H1 (cell line): ENCODE results near the gene FOXN1. TPM values are rescaled to one million over a fixed set of nuclear protein-coding genes. Genes with fewer than 3 reads are reported as not detected.

Experiments
- CTCF ChIA-PET: fragments of 300-600 bp; sonication (Branson Sonifier 250); formaldehyde crosslinking; loops from one replicate; lab custom pipeline; 2021; ENCODE audit not compliant: partially characterized antibody; lab: Charles Lee
- POLR2A ChIA-PET: fragments of 300-600 bp; sonication (Branson Sonifier 250); formaldehyde crosslinking; loops from one replicate; lab custom pipeline; 2021; ENCODE audit warnings: inconsistent platforms; ENCODE audit not compliant: partially characterized antibody; lab: Charles Lee
- DNase-seq, 2 experiments: peaks; one replicate each; pipeline versions ENCODE4 v3.0.0 to v3.0.0-alpha.2; 2010 to 2022; ENCODE audit warnings: low spot score in 2 of 2, low read depth in 1 of 2, mixed read lengths in 1 of 2
- FAIRE-seq: peaks from 2 replicates; lab custom pipeline; 2011; peaks lifted over from hg19 to GRCh38; lab: Jason Lieb, UNC
- H2AFZ ChIP-seq: 2 replicates; pipeline ENCODE4 v1.8.1; 2012; ENCODE audit warnings: low read length, inconsistent platforms
- H2AK5ac ChIP-seq: 2 replicates; pipeline ENCODE4 v1.6.1; 2013; ENCODE audit warnings: low read depth, low read length
- H2BK120ac ChIP-seq: replicated peaks from 2 replicates; pipeline ENCODE3; 2013; ENCODE audit warnings: low read depth, low read length, inconsistent platforms
- H2BK12ac ChIP-seq: 2 replicates; pipeline ENCODE4 v1.6.1; 2013; ENCODE audit warnings: low read depth, low read length
- H2BK15ac ChIP-seq: 2 replicates; pipeline ENCODE4 v1.6.1; 2013; ENCODE audit warnings: low read length
- H2BK20ac ChIP-seq: 2 replicates; pipeline ENCODE4 v1.6.1; 2013; ENCODE audit warnings: low read length
- H2BK5ac ChIP-seq: 2 replicates; pipeline ENCODE4 v1.6.1; 2013; ENCODE audit warnings: low read depth, low read length
- H3K14ac ChIP-seq: 2 replicates; pipeline ENCODE4 v1.6.1; 2013; ENCODE audit warnings: inconsistent platforms; ENCODE audit not compliant: insufficient read length
- H3K18ac ChIP-seq: 2 replicates; pipeline ENCODE4 v1.6.1; 2013; ENCODE audit warnings: low read length; ENCODE audit errors: extremely low read depth
- H3K23ac ChIP-seq: 2 replicates; pipeline ENCODE4 v1.6.1; 2013; ENCODE audit warnings: inconsistent platforms; ENCODE audit not compliant: insufficient read length
- H3K23me2 ChIP-seq: 2 replicates; pipeline ENCODE4 v1.6.1; 2013; ENCODE audit warnings: low read depth, low read length
- H3K27ac ChIP-seq: 2 replicates; pipeline ENCODE4 v1.6.1; 2011; ENCODE audit warnings: low read depth, low read length, inconsistent platforms
- H3K27me3 ChIP-seq, 4 experiments: replicated peaks in 1 of 4; 1 replicate in 1 of 4; 2 replicates in 3 of 4; pipeline versions ENCODE4 v1.6.1 to v1.8.1; 2011 to 2013; ENCODE audit warnings: low read length in 3 of 4, mild to moderate bottlenecking in 3 of 4, inconsistent platforms in 2 of 4, mixed read lengths in 2 of 4, moderate library complexity in 1 of 4; ENCODE audit not compliant: control insufficient read depth in 3 of 4, insufficient read depth in 3 of 4; ENCODE audit errors: extremely low read depth in 1 of 4
- H3K36me3 ChIP-seq, 4 experiments: 2 replicates each; pipeline versions ENCODE4 v1.6.1 to v1.8.1; 2011 to 2013; ENCODE audit warnings: mild to moderate bottlenecking in 4 of 4, low read length in 3 of 4, moderate library complexity in 2 of 4, control low read depth in 1 of 4, inconsistent platforms in 1 of 4; ENCODE audit not compliant: insufficient read depth in 4 of 4, control insufficient read depth in 2 of 4
- H3K4ac ChIP-seq: replicated peaks from 2 replicates; pipeline ENCODE3; 2013; ENCODE audit warnings: low read length, low read depth, mixed read lengths, inconsistent platforms; ENCODE audit not compliant: insufficient read length
- H3K4me1 ChIP-seq, 4 experiments: replicated peaks in 1 of 4; 1 replicate in 1 of 4; 2 replicates in 3 of 4; pipeline versions ENCODE4 v1.6.1 to v1.8.1; 2011 to 2013; ENCODE audit warnings: low read length in 3 of 4, inconsistent platforms in 2 of 4, mixed read lengths in 1 of 4; ENCODE audit not compliant: insufficient read depth in 4 of 4, control insufficient read depth in 3 of 4
- H3K4me2 ChIP-seq, 2 experiments: 2 replicates each; pipeline versions ENCODE4 v1.6.1 to v1.8.1; 2011 to 2013; ENCODE audit warnings: low read depth in 2 of 2, low read length in 2 of 2, control low read depth in 1 of 2, inconsistent platforms in 1 of 2, mild to moderate bottlenecking in 1 of 2; ENCODE audit not compliant: insufficient read depth in 1 of 2
- H3K4me3 ChIP-seq, 4 experiments: fragments of 200-600, 300-600 bp in 1 of 4; sonication (generic), shearing (Covaris generic), sonication (Bioruptor Twin) in 1 of 4; 2 replicates each; pipeline versions ENCODE4 v1.5.1 to v1.8.1; 2011 to 2016; ENCODE audit warnings: low read length in 4 of 4, low read depth in 3 of 4, control low read depth in 2 of 4, inconsistent platforms in 2 of 4, mild to moderate bottlenecking in 2 of 4, mixed read lengths in 1 of 4, moderate library complexity in 1 of 4; ENCODE audit not compliant: insufficient read depth in 2 of 4; ENCODE audit errors: extremely low read depth in 1 of 4
- H3K56ac ChIP-seq: replicated peaks from 2 replicates; pipeline ENCODE3; 2013; ENCODE audit warnings: low read depth, mild to moderate bottlenecking, mixed read lengths, low read length, inconsistent platforms; ENCODE audit not compliant: insufficient read length
- H3K79me1 ChIP-seq: 2 replicates; pipeline ENCODE4 v1.6.1; 2013; ENCODE audit warnings: low read depth, low read length, control low read depth
- H3K79me2 ChIP-seq, 2 experiments: 2 replicates each; pipeline versions ENCODE4 v1.6.1 to v1.8.1; 2012 to 2013; ENCODE audit warnings: low read length in 2 of 2, mild to moderate bottlenecking in 2 of 2, inconsistent platforms in 1 of 2; ENCODE audit not compliant: insufficient read depth in 2 of 2, control insufficient read depth in 1 of 2
- H3K9ac ChIP-seq, 4 experiments: replicated peaks in 1 of 4; 1 replicate in 1 of 4; 2 replicates in 3 of 4; pipeline versions ENCODE4 v1.6.1 to v1.8.1; 2011 to 2013; ENCODE audit warnings: low read depth in 3 of 4, low read length in 3 of 4, control low read depth in 2 of 4, mild to moderate bottlenecking in 2 of 4, moderate library complexity in 2 of 4, inconsistent platforms in 1 of 4; ENCODE audit errors: extremely low read depth in 1 of 4
- H3K9me3 ChIP-seq, 2 experiments: 2 replicates each; pipeline versions ENCODE4 v1.6.1 to v1.8.1; 2012 to 2013; ENCODE audit warnings: mild to moderate bottlenecking in 2 of 2, moderate library complexity in 2 of 2, control low read depth in 1 of 2, inconsistent platforms in 1 of 2, low read depth in 1 of 2, low read length in 1 of 2, mixed read lengths in 1 of 2; ENCODE audit not compliant: insufficient read depth in 2 of 2
- H4K20me1 ChIP-seq, 2 experiments: replicated peaks in 1 of 2; 2 replicates each; pipeline versions ENCODE3 to v1.8.1; 2011 to 2013; ENCODE audit warnings: inconsistent platforms in 2 of 2, low read length in 2 of 2, mild to moderate bottlenecking in 1 of 2; ENCODE audit not compliant: insufficient read depth in 2 of 2, control insufficient read depth in 1 of 2
- H4K5ac ChIP-seq: 2 replicates; pipeline ENCODE4 v1.6.1; 2013; ENCODE audit warnings: low read length, low read depth, mixed read lengths, inconsistent platforms; ENCODE audit not compliant: insufficient read length
- H4K8ac ChIP-seq: 2 replicates; pipeline ENCODE4 v1.8.0; 2013; ENCODE audit warnings: mild to moderate bottlenecking, moderate library complexity, low read length, inconsistent platforms; ENCODE audit not compliant: insufficient read depth; ENCODE audit errors: extremely low read depth
- H4K91ac ChIP-seq: replicated peaks from 2 replicates; pipeline ENCODE3; 2013; ENCODE audit warnings: low read length, mixed read lengths, inconsistent platforms; ENCODE audit not compliant: insufficient read length
- CBX5 ChIP-seq: fragments of 300-800, 300-1000 bp; sonication (generic); IDR thresholded peaks from 2 replicates; pipeline ENCODE4 v1.7.1; 2016; ENCODE audit warnings: antibody characterized with exemption, low read length, low read depth
- KDM1A ChIP-seq: fragments of 200-600, 300-600 bp; sonication (generic); IDR thresholded peaks from 2 replicates; pipeline ENCODE4 v1.7.1; 2016; ENCODE audit warnings: mild to moderate bottlenecking, low read length, borderline replicate concordance
- KDM4A ChIP-seq: IDR thresholded peaks from one replicate; pipeline ENCODE4 v1.7.1; 2012; ENCODE audit warnings: low read depth, mild to moderate bottlenecking, moderate library complexity, low read length, inconsistent platforms; ENCODE audit not compliant: severe bottlenecking
- RFX5 ChIP-seq: IDR thresholded peaks from 2 replicates; pipeline ENCODE4 v1.6.1; 2011; ENCODE audit warnings: low read depth, low read length, improper control_type of control experiment, borderline replicate concordance
- TCF12 ChIP-seq: IDR thresholded peaks from 2 replicates; pipeline ENCODE4 v1.6.1; 2011; ENCODE audit warnings: low read depth, mild to moderate bottlenecking, low read length
- WGBS, 2 experiments: shearing (Covaris generic) in 1 of 2; methylation state at CpG; one replicate each; pipeline versions ENCODE4 v1.1.6 to v1.1.7; 2013 to 2015; ENCODE audit warnings: low lambda C conversion rate in 2 of 2, mixed read lengths in 2 of 2, inconsistent platforms in 1 of 2, low coverage in 1 of 2, missing lambda C conversion rate in 1 of 2; ENCODE audit not compliant: insufficient replicate concordance in 2 of 2, insufficient coverage in 1 of 2, insufficient read length in 1 of 2; ENCODE audit errors: extremely low coverage in 1 of 2, missing lambda C conversion rate in 1 of 2; 5-methylcytosine and 5-hydroxymethylcytosine counted together
- polyA plus RNA-seq, 7 experiments: library from polyadenylated mRNA; depleted of rRNA in 3 of 7; stranded (reverse) in 5 of 7; unstranded in 2 of 7; fragments of >200 nt in 5 of 7; fragments of 200-250 nt in 2 of 7; gene quantifications; 1 replicate in 5 of 7; 2 replicates in 1 of 7; 4 replicates in 1 of 7; pipeline versions ENCODE4 v1.2.1 to v1.2.3, GENCODE V29; 2011 to 2013; ENCODE audit warnings: missing spikeins in 2 of 7, mixed read lengths in 2 of 7
- total RNA-seq: library from RNA; stranded (reverse); fragmentation: NEBNext Ultra II Directional; extraction: Animal tissue kit (Norgen Biotek cat#: 25700); gene quantifications from 2 replicates; pipeline ENCODE4 v1.2.1, GENCODE V29; 2021
- TF ChIP-seq, protein P1 (sequence below): IDR thresholded peaks from 2 replicates; pipeline ENCODE4 v1.6.1; 2012; ENCODE audit warnings: inconsistent platforms
- TF ChIP-seq, protein P2 (sequence below): IDR thresholded peaks from 2 replicates; pipeline ENCODE4 v1.6.1; 2012; ENCODE audit warnings: low read length, inconsistent platforms
- TF ChIP-seq, protein P3 (sequence below): IDR thresholded peaks from 2 replicates; pipeline ENCODE4 v1.6.1; 2011; ENCODE audit warnings: low read length, improper control_type of control experiment

FOXN1 gene
- total and polyA plus RNA-seq, 2 of the 8 experiments (the other 6 are each of a cell fraction or from before 2014, with no cell fraction given), result not detected

DNA sequence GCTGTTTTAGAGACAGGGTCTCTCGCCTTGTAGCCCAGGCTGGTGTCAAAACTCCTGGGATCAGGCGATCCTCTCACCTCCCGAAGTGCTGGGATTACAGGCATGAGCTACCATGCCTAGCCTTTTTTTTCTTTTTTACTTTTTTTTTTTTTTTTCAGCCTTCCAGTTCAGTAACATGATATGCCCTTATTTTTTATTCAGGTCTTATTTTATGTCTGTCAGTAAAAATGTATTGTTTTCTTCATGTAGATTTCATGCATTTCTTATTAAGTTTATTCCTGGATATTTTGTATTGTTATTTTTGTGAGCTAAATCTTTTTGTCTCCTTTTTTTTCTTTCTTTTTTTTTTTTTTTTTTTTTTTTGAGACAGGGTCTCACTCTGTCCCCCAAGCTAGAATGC lies 2.7 kb upstream of the FOXN1 start:
- H3K79me1 ChIP-seq, result no peaks in the 10 kb centered on the region
- no peak for DNase-seq
- no peak overlapping the region for H2BK20ac ChIP-seq
- H2BK15ac ChIP-seq, result no peak overlapping the region
- no peak overlapping the region for H3K56ac ChIP-seq
- no peaks in the 10 kb centered on the region for H4K20me1 ChIP-seq
- peaks cover 0 to 33% (median 12%) of the 10 kb centered on the region in 4 experiments; a peak in 6 of 7 replicates for H3K4me1 ChIP-seq
- no peaks in the 10 kb centered on the region for H3K9me3 ChIP-seq
- CTCF ChIA-PET, result interaction anchor here (1.1 to 21.4 kb wide), 8 partner anchors 9 to 122 kb away, joined by 3 to 547 read pairs (median 4); partner anchors contain the start of gene UNC119
- no peak overlapping the region for H2BK12ac ChIP-seq
- H2AK5ac ChIP-seq, result no peak overlapping the region
- no peak overlapping the region for H2AFZ ChIP-seq
- 81% methylated on average over 3 of the region's 3 CpGs; no CpG with 5 or more reads in 1 of the 2 experiments for WGBS, 2 experiments
- no peaks in the 10 kb centered on the region for H3K79me2 ChIP-seq
- POLR2A ChIA-PET, result interaction anchor here (0.8 to 1.2 kb wide), 3 partner anchors 11 to 44 kb away, joined by 3 to 5 read pairs (median 3); no protein-coding TSS in a partner anchor
- no peak overlapping the region for H3K9ac ChIP-seq
- H3K18ac ChIP-seq, result no peak overlapping the region
- peaks cover 0 to 5% (median 2%) of the 10 kb centered on the region in 4 experiments; a peak in 4 of 7 replicates for H3K27me3 ChIP-seq
- no peak overlapping the region for H3K14ac ChIP-seq
- H3K36me3 ChIP-seq, result no peaks in the 10 kb centered on the region
- H3K4me2 ChIP-seq, result no peak overlapping the region
- no peak overlapping the region for H3K4me3 ChIP-seq
- no peaks in the 10 kb centered on the region for H3K23me2 ChIP-seq
- H4K91ac ChIP-seq, result no peak overlapping the region
- H3K4ac ChIP-seq, result no peak overlapping the region
- H2BK120ac ChIP-seq, result no peak overlapping the region
- no peak for FAIRE-seq
- no peak overlapping the region for H3K27ac ChIP-seq
- no peak overlapping the region for H4K8ac ChIP-seq
- H4K5ac ChIP-seq, result no peak overlapping the region
- no peak overlapping the region for H2BK5ac ChIP-seq
- no peak overlapping the region for H3K23ac ChIP-seq
- TF ChIP-seq KDM1A, result no peak
- TF ChIP-seq, protein P1, sequence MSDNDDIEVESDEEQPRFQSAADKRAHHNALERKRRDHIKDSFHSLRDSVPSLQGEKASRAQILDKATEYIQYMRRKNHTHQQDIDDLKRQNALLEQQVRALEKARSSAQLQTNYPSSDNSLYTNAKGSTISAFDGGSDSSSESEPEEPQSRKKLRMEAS, result no peak
- no peak for TF ChIP-seq RFX5
- TF ChIP-seq, protein P2, sequence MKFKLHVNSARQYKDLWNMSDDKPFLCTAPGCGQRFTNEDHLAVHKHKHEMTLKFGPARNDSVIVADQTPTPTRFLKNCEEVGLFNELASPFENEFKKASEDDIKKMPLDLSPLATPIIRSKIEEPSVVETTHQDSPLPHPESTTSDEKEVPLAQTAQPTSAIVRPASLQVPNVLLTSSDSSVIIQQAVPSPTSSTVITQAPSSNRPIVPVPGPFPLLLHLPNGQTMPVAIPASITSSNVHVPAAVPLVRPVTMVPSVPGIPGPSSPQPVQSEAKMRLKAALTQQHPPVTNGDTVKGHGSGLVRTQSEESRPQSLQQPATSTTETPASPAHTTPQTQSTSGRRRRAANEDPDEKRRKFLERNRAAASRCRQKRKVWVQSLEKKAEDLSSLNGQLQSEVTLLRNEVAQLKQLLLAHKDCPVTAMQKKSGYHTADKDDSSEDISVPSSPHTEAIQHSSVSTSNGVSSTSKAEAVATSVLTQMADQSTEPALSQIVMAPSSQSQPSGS, result no peak
- no peak for TF ChIP-seq KDM4A
- TF ChIP-seq, protein P3, sequence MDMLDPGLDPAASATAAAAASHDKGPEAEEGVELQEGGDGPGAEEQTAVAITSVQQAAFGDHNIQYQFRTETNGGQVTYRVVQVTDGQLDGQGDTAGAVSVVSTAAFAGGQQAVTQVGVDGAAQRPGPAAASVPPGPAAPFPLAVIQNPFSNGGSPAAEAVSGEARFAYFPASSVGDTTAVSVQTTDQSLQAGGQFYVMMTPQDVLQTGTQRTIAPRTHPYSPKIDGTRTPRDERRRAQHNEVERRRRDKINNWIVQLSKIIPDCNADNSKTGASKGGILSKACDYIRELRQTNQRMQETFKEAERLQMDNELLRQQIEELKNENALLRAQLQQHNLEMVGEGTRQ, result no peak
- TF ChIP-seq TCF12, result no peak
- TF ChIP-seq CBX5, result no peak
